HG03097 (cell line): ENCODE results near the gene KRT81.
"Not testable (repeated sequence)": the region's sequence is repeated elsewhere in the genome, so short reads cannot be mapped to it uniquely, and the experiment has no call there.

Experiments
- ATAC-seq: cut with Tn5 transposase; IDR thresholded peaks from one replicate; pipeline ENCODE4 v1.9.1; 2021; ENCODE audit not compliant: unreplicated experiment, low FRiP score

KRT81 gene

GRCh38 chr12:52245259-52245961, 45.9 kb downstream of the KRT81 start:
- ATAC-seq = no peak

GRCh38 chr12:52244615-52244994, 46.7 kb downstream of the KRT81 start:
- ATAC-seq = no peak

GRCh38 chr12:52243856-52244614, 47.3 kb downstream of the KRT81 start:
- peak; percentile 74 for ATAC-seq

GRCh38 chr12:52243259-52243855, 48.0 kb downstream of the KRT81 start:
- ATAC-seq = no peak

GRCh38 chr12:52242442-52243258, 48.7 kb downstream of the KRT81 start:
- ATAC-seq = no peak

DNA sequence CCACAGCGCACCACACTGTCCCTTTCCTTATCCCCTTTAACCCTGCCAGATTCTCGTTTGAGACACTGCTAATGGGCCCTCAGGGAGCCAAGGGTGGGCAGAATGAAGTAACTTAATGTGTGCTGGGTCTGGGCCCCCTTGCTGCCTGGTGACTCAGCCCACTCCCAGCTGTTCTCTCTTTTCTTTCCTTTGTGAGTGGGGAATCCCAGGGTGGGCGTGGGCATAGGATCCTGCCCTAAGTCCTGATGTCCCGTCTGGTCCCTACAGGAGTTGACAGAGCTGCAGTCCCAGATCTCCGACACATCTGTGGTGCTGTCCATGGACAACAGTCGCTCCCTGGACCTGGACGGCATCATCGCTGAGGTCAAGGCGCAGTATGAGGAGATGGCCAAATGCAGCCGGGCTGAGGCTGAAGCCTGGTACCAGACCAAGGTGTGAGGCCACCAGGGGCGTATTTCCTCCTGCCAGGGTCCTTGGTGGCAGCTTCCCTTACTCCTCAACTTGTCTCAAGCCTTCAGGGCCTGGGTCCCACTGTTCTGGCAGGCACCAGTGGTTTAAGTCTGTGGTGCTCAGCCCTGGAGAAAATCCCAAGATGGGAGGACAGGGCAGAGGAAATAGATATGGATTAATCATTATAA, 50.0 kb downstream of the KRT81 start:
- ATAC-seq = no peak

GRCh38 chr12:52240247-52240646, 51.1 kb downstream of the KRT81 start:
- not testable (repeated sequence) for ATAC-seq

- ATAC-seq = no peak
These were observed 51.6 kb downstream of the KRT81 start for GRCh38 chr12:52239767-52240166.

GRCh38 chr12:52238916-52239646, 52.3 kb downstream of the KRT81 start:
- ATAC-seq = no peak

GRCh38 chr12:52238207-52238840, 53.0 kb downstream of the KRT81 start:
- no peak for ATAC-seq

DNA sequence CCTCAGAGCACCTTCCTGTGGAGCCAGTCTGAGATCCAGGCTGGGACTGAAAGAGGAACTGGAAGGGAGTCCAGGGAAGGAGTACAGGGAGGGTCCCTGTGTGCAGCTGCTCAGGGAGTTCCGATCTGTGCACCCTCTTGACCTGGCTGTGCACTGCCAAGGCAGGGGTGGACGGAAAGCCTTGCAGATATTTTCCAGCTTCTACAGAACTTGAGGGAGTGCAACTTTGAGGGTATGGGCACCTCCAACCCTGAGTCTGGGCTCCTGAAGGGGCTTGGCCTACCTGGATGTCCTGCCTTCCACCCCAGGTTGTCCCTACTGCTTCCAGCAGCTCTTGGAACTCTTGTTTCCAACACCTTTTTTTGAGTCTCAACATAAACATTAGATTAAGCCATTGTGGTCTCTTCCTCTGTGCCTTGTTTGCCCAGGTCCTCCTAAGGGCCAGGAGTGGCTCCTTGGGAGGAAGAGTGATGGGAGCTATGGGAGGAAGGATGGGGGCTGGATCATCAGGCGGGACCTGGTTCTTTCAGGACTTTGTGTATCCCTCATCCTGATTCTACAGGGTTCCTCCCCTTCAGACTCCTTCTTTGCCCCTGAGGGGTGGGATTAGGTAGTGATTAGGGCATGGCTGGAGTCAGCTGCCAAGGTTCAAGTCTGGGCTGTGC, 54.8 kb downstream of the KRT81 start:
- no peak for ATAC-seq
